Measurements from ENCODE around the gene PCSK5.

DNA sequence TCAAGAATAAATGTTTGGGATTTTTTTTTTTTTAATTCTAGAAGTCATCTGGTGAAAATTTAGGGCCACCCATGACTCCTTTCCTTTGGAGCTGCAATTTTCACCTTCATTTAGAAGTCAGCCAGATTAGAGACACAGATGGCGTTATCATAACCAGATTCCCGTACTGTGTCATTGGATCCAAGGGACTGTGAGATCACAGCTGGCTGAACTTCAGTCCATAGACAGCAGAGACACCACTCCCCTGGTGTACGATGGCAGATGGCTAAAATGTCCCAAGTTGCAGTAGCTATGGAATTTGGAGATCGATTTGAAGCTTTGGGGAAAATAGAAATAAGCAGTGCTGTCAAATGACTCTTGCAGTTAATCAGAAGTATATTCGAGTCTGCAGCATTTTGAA lies 287.5 kb downstream of the PCSK5 start:
- TF ChIP-seq, protein P1, sequence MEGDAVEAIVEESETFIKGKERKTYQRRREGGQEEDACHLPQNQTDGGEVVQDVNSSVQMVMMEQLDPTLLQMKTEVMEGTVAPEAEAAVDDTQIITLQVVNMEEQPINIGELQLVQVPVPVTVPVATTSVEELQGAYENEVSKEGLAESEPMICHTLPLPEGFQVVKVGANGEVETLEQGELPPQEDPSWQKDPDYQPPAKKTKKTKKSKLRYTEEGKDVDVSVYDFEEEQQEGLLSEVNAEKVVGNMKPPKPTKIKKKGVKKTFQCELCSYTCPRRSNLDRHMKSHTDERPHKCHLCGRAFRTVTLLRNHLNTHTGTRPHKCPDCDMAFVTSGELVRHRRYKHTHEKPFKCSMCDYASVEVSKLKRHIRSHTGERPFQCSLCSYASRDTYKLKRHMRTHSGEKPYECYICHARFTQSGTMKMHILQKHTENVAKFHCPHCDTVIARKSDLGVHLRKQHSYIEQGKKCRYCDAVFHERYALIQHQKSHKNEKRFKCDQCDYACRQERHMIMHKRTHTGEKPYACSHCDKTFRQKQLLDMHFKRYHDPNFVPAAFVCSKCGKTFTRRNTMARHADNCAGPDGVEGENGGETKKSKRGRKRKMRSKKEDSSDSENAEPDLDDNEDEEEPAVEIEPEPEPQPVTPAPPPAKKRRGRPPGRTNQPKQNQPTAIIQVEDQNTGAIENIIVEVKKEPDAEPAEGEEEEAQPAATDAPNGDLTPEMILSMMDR (IDR thresholded peaks at IDR 0.05): no peak
- no peak for TF ChIP-seq POLR2A (IDR thresholded peaks at IDR 0.05)

Measured in adrenal gland (tissue), 5 donors.